IPS-NIHi7 (cell line): Measurements from ENCODE around the gene RAB44.

Experiments
- DNase-seq: peaks from one replicate; pipeline ENCODE4 v3.0.0; 2012; ENCODE audit warnings: mixed read lengths; ENCODE audit errors: extremely low spot score

RAB44 gene

DNA sequence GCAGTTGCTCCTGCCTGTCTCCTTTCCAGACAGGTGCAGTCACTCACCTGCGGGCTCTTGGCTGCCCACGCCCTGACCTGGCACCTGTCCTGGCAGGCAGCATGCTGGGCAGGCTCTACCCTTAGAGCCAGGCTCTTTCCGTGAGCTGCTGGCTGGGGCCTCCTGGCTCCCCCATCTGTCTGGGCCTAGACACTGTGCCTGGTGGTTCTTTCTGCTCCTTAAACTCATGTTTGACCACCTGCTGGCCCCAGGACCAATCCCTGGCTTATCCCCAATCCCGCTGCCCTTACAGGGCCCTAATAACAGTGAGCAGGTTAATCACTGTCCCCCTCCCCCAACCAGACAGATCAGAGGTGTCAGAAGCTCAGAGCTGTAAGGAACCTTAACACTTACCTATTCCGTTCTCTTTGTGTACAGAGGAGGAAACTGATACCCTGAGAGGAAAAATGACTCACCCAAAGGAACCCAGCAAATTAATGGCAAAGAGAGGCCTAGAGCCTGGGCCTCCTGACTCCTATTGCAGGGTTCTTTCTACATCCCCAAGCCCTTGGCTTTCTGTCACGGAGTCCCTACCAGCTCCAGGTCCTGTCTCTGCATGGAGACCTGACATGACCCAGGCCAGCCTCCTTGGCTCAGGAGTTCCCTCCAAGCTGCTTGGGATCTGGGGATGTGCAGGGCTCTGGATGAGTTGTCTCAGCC lies 54.7 kb downstream of the RAB44 start:
- DNase-seq, result no peak

DNA sequence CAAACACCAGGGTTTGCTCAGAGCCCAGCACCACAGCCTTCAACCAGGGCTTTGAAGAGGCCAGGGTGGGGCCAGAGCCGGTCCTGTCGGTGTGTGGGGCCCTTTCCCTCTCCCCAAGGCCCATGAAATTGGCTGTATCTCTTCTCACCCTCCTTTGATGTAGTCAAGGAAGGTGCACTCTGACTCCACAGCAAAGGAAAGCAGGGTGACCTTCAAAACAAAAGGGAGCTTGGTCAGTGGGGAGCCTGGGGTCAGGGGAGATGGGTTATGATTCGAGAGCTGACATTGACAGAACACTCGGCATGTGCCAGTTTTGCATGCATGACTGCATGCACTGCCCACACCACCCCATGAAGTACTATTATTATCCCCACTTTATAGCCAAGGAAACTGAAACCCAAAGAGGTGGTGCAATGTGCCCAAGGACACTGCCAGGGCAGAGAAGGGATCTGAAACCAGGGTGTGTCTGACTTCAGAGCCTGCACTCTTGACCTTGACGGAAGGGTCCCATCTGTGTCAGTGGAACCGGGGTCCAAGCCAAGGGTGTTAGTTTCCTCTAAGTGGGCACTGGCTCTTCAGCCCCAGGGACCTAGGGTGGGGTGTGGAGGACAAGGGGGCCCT lies 55.4 kb downstream of the RAB44 start:
- DNase-seq, result no peak

DNA sequence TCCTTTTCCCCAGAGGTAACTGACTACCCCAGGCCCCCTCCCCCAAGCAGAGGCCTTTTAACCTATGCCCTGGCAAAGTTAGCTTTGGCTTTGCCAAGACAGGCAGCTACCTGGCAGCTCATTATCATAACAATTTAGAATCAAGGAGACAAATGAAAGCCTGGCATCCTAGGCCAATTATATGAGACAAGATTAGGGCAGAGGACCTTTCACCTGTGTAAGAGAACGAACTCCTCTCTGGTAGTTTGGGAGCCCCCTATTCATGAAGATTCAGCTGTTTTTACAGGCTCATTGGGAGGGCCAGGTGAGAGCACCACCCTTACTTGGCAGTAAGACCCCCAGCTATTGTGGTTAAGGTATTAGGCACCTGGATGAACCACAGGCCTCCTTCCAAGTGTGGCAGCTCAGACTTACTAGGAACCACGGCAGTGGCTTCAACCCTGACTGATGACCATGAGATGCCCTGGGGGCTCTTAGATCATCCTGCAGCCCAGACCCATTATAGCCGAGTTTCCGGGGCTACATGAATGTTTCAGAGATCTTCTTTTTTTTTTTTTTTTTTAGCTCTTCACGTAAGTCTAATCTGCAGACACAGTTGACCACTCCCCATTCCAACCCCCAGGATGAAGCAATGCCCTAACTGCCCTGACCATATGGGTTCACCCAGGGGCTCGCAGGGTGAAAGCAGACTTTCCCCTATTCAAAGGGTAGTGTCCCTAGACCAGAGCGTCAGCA lies 56.2 kb downstream of the RAB44 start:
- no peak for DNase-seq

DNA sequence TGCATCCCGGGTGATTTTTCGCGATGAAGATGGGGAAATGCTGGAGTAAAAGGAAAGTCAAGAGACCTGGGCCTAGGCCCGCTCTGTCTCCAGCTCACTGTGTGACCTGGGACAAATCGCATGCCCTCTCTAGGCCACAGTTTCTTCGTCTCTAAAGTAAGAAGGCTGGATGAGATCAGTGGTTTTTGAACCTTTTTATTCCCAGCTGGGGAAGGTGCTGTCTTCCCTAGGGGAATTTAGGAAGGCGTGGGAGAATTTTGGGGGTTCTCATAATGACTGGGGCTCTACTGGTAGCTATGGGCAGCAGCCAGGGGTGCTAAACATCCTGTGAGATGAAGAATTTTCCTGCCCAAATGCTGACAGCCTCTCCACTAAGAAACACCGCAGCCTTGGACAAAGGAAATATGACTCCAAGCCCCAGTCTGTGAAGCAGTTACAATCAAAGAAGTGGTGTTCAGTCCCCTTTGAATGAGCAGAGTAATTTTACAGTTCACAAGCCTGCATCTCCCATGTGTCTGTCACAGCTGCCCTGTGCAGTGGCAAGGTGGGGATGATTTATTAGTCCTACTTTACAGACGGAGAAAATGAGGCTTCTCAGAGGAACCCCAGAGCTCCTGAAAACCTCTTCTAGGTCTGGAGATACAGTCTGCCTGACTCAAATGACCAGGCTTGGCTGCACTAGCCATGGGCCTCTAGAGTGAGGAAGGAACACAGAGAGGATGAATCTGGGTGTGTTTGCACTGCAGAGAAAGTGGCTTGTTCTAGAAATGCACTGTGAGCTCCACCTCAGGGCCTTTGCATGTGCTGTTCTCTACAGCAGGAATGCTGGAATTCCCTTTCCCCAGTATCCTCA lies 57.2 kb downstream of the RAB44 start:
- DNase-seq, result no peak

DNA sequence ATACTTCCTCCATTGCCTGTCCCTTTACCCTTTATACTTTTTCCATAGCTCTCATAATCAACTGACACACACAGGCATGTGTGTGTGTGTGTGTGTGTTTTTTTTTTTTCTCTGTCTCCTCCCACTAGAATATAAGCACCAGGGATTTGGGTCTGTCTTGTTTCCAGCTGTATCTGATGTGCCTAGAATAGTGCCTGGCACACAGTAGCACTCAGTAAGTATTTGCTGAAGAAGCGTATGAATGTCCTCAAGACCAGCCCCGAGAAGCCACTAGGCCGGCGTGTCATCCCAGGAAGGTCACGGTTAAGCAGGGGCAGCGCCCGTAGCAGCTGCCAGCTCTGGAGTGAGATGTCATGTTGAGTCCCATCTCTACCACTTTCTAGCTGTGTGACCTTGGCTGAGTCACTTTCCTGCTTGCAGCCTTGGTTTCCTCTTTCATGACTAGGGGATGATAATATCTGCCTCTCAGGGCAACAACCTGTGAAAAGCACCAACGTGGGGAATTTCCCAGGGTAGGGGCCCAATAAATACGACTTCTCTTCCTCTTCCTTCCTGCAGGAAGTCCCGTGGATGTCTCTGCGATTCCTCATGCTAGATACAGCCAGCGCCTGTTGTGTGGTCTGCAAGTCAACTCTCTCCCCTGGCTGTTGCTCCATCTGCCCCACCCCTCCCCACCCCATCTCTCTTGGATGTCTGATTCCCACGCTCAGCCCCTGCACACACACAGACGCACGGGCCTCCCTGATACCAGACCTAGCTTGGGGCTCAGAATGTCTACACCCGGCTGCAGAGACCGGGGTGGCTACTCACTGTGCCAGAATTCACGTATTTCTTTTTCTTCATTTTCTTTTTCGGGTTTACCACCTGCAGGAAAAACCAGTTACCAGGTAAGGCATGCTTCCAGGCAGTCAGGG lies 58.1 kb downstream of the RAB44 start:
- DNase-seq, result no peak

DNA sequence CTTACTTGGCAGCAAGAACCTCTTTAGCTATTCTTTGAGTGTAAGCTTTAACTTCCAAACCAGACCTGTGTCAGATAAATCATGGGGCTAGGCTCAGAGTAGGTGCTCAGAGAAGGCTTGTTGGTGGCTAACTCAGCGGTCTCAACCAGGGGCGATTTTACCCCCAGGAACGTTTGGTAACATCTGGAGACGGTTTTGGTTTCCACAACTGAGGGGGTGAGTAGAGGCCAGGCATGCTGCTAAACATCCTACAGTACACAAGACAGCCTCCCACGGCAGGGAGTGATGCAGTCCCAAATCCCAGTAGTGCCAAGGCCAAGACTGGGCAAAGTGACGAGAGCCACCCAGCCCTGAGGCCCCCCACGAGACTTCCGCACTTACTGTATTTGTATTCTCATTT lies 59.2 kb downstream of the RAB44 start:
- DNase-seq, result no peak

DNA sequence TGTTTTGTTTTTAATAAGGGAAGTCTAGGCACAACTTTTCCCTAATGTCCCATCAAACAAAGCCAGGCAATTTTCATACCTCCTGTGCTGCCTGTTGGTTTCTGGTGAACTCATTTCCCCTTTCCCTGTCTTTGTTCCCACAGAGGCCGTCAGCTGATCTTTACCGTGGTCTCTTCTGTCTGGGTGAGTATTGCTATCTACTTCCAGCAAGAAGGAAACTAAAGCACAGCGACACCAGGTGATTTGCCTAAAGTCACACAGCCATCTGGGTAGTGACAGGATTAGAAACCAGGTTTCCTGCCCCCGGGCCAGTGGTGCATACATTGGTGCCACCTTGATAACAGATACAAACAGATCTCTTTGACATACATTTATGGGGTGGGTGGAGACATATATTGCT lies 59.6 kb downstream of the RAB44 start:
- DNase-seq, result no peak

DNA sequence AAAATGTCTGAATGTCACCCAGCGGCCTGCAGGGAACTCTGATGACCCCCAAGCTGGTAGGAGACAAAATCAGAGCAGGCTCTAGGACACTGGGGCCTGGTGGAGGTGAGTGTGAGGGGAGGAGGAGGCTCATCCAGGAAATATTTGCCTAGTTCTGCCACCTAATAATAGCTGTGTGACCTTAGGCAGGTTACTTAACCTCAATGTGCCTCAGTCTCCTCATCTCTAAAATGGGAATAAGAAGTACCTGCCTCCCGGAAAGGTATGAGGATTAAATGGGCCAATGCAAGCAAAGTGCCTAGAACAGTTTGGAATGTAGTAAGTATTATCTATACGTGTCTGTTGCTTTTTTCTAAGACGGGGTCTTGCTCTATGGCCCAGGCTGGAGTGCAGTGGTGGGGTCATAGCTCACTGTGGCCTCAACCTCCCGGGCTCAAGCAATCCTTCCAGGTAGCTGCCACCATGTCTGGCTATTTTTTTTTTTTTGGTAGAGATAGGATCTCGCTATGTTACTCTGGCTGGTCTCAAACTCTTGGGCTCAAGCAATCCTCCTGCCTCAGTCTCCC lies 60.4 kb downstream of the RAB44 start:
- DNase-seq, result no peak

DNA sequence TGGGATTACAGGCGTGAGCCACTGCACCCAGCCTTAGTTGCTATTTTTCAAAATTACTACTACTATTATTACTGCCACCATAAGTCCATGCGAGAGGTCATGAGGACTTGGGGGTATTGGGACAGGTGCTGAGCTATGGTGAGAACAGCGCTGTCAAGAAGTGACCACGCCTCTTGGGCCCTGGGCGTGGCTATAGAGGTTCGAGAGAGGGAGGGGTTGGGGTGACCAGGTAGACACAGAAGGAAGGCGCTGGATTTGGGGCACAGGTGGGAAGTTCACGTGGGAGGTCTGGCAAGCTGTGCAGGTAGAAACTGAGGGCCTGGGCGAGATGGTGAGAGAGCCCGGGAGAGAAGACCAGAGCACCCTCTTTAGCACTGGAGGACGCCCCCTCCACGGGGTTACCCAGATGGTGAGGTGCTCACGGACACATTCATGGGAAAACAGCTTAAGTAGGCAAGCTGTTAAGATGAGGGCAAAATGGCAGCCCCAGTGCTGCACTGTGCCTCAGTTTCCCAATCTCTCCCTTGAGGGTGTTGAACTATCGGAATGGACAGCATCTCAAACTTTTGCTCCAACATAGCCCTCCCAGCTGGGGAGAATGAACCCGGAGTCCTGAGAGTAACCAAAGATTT lies 61.0 kb downstream of the RAB44 start:
- peak; percentile 77 for DNase-seq

DNA sequence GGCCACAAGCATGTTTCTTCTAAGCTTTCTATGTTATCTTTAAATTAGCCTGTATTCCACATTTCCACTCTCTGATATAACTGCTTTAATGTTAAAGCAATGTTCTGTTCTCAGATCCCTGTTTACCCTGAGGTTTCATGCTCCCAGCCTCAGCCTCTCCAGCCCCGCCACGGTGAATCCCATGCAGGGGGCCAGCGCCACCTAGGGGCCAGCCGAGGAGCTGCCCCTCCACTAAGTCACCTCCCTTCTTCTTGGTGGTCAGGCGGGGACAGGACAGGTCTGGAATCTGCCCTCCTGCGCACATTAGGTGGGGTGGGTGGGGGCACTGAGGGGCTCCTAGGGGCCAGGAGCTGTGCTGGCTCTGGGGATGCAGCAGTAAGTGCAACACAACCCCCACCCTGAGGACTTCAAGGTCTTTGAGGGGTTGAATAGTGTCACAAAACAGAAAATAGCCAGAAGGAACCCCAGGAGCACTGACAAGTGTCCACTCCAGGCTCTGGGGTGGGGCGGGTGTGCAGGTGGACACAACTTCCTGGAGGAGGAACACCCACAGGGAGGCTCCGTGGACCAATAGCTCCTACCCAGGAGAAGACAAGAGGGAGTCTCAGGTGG lies 61.6 kb downstream of the RAB44 start:
- peak; percentile 96 for DNase-seq

DNA sequence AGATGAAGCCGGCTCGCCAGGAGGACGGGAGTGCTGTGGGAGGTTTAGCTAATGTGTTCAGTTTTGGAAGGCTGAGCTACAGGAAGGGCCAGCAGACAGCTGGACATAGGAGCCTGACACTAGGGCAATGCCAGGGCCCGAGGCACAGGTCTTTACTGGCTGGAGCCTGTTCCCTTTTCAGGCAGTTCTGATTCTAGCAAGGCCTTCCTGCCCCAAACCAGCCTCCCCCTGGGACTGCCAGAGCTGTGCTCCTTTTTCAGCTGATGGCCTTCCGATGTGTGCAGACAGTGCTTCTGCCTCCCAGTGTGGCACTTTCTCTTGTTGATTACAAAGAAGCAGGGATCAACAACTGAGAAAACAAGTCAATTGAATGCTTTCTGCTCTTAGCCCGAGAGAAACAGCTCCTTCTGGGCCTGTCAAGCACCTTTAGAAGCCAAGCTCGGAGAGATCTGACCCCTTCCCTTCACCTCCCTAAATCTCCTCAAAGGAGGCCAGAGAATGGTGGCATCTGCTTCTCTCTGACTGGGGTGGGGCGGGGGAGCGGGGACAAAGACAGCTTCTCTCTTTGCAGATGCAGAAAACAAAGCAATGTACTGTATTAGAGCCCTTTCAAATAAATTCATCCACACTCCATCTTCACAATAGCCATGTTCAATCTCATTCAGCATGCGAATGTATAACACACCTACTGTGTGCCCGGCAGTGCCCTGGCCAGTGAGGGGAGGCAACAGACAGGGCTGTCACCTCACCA lies 63.2 kb downstream of the RAB44 start:
- DNase-seq, result no peak

DNA sequence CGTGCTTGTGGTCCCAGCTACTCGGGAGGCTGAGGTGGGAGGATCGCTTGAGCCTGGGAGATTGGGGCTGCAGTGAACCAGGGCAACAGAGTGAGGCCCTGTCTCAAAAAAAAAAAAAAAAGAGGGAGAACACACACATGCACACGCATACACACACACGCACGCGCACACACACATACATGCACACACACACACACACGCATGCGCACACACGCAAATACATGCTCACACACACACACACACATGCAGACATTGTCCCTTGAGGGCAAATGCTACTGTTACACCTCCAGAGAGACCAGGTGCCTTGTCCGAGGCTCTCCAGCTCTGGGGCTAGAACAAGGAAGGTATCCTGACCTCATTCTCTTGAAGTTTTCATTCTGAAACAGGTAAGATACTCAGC lies 64.5 kb downstream of the RAB44 start:
- DNase-seq, result no peak

DNA sequence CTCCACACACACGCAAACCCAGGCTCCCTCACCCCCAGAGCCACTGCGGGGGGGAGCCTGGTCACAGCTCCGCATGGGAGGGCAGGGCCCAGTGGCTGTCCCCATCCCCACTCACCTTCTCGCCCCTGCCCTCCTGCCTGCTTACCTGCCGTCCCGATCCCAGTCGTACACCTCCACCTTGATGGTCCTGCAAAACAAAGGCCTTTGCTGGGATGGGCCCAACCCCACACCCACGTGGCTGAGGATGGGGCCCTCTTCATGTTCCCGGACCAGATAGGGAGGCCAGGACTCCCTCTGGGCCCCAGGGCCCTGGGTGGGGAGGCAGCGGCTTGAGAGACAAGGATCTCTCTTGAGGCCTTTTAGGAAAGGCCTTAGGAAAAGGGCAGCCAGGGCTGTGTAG lies 67.6 kb downstream of the RAB44 start:
- no peak for DNase-seq

DNA sequence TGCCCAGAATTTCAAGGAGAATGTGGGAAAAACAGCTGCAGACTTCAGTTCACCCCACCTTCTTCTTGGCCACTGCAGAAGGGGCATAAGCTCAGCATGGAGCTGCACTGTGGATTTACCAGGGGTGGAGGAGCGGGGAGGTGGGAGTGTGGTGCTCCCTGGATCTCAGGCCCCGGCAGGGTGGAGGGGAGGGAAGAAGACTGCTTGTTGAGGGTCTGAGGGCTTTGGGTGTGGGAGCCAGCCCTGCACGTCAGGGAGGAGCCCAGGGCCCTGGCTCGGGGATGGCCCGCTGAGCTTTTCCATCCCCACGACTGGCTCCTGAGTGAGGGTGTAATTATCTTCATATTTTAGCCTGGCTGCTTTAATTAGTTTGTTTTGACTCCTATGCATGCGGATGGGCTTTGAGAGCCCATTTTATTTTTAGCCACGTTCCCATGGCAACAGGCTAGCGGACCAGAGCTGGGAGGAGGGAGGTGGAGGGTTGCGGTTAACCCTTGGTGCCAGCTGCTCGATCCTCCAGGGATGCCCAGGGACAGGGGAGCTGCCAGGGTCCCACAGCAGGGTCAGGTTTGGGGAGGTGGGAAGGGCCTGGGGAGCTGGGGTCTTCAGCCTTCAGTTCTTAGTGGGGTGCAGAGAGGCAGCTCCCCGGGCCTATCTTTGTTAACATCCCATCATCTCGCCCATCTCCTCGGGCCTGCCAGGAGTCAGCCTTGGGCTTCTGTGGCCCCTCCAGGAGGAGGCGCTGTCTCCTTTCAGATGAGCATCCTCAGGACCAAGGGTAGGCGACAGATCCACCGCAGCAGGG lies 68.2 kb downstream of the RAB44 start:
- DNase-seq, result peak; percentile 91

DNA sequence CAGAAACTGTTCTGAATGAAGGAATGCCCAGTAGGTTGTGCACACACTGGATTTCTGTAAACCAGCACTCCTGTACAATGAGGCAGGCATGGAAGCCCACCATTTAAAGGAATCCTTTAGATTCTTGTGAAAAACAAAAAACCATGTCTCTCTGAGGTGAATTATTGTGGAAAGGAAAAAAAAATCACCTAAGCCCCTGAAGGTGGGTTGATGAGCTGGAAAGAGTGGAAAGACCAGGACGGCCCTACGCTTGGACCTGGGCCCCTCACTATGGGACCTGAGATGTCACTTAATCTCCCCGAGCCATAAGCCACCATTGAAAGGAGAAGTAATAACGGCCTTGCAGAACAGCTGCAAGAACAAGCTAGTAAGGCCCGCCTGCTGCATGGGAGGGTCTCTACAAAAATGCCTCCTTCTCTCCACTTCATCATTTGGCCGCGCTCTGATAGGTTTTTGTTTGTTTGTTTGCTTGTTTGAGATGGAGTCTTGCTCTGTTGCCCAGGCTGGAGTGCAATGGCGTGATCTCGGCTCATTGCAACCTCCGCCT lies 68.8 kb downstream of the RAB44 start:
- DNase-seq, result no peak

DNA sequence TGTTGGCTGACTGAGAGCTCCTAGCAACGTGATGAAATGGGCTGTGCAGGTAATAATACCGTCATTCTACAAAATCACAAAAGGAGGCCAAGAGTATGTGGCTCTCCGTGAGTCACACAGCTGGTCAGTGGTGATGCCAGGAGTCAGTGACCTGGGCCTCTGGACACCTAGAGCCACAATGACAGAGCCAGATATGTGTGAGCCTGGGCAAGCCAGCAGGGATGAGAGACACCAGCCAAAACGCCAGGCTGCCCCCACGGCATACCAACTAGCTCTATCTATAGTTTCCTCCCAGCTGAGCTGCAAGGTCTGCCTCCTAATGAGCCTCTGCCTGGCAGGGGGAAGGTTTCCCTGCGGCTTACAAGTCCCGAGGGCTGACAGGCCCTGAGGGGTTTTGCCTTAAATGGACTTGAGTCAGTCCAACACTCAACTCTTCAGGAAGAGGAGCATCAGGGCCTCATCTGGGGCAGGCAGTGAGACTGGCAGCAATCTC lies 71.6 kb downstream of the RAB44 start:
- no peak for DNase-seq

DNA sequence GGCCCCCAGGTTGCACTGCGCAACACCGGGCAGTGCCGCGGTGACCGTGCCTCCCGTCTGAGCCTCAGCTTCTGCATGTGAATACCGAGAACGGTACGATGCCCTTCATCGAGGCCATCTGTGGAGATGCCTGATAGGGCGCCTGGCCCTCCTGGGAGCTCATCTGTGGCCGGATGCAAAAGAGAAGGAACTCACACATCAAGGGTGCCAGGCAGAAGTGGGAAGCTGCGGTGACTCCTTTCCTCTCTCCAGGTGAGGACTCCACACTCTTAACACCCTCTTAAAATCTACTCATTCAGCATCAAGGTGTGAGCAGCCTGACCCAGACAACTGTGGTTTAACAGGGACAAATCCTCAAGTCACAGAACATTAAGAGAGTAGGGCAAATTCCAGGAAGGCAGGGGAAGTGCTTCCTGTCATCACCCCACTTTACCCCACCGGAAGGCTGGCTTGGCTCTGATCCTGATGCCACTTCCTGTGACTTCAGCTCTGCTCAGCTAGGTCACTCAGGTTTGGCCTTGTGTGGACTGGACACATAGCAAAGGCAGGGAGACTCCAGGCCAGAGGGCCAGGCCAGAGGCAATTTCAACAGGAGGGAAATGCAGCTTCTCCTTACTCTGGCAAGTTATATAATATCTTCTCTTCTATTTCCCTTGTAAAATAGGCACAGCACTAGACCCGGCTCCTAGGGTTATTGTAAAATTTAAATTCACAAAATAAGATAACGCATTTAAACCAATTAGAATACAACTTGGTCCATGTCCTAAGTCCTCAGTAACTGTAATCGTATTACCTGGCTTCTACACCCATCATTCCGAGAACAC lies 72.3 kb downstream of the RAB44 start:
- DNase-seq, result no peak
